HG02610 (cell line): ENCODE results near the gene ZNF654.
"Not testable (repeated sequence)": the region's sequence is repeated elsewhere in the genome, so short reads cannot be mapped to it uniquely, and the experiment has no call there.

Experiments
- ATAC-seq: cut with Tn5 transposase; IDR thresholded peaks from one replicate; pipeline ENCODE4 v1.9.1; 2021; ENCODE audit warnings: mild to moderate bottlenecking, moderate library complexity; ENCODE audit not compliant: unreplicated experiment

Gene ZNF654

GRCh38 chr3:88133711-88134263 lies 74.7 kb downstream of the ZNF654 start:
- no peak for ATAC-seq

GRCh38 chr3:88137836-88138235 lies 78.8 kb downstream of the ZNF654 start:
- ATAC-seq = no peak

- peak; percentile 29 for ATAC-seq
Observed at GRCh38 chr3:88141458-88142083, 82.5 kb downstream of the ZNF654 start.

DNA sequence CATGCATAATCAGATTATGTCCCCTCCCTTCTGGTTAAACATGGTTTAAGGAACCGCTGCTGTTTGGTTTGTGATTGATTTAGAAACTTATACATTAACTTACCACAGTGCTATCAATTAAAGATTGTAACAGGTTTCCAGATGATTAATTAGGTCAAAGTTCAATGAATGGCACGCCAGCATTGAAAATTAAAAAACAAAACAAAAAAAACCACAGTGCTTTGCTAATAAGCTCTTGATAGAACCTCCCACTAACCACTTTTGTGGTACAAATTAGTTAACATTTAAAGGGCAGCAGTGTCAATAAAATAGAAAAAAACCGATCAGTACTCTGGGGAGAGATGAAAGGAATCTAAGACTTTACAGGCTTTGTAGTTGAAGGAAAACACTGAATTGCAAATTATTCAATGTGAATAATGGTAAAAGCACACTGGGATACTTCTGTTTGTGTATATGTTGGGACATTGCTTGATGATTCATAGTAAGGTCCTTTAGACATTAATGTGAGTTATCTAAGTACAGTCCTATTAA lies 83.1 kb downstream of the ZNF654 start:
- ATAC-seq = peak; percentile 52

- ATAC-seq = no peak
Observed at GRCh38 chr3:88147261-88147660, 88.2 kb downstream of the ZNF654 start.

GRCh38 chr3:88148651-88149050 lies 89.6 kb downstream of the ZNF654 start:
- ATAC-seq = no peak

DNA sequence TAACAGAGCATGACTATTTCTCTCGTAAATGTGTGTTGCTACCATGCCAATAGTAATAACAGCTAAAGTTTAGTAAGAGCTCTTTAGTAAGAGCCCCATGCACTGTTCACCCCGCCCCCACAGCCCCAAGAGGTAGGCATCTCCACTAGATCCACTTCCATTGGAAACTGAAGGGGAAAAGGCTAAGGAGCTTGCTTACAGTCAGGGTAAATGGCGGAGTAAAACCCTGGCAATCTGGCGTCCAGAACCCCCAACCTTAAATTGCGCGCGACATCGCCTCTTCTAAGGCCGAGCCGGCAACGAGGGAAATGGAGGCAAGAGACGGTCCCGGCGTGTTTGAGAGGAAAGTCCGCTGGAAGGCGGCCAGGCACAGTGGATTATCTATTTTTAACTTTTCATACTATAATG lies 90.0 kb downstream of the ZNF654 start:
- ATAC-seq = peak; percentile 13

DNA sequence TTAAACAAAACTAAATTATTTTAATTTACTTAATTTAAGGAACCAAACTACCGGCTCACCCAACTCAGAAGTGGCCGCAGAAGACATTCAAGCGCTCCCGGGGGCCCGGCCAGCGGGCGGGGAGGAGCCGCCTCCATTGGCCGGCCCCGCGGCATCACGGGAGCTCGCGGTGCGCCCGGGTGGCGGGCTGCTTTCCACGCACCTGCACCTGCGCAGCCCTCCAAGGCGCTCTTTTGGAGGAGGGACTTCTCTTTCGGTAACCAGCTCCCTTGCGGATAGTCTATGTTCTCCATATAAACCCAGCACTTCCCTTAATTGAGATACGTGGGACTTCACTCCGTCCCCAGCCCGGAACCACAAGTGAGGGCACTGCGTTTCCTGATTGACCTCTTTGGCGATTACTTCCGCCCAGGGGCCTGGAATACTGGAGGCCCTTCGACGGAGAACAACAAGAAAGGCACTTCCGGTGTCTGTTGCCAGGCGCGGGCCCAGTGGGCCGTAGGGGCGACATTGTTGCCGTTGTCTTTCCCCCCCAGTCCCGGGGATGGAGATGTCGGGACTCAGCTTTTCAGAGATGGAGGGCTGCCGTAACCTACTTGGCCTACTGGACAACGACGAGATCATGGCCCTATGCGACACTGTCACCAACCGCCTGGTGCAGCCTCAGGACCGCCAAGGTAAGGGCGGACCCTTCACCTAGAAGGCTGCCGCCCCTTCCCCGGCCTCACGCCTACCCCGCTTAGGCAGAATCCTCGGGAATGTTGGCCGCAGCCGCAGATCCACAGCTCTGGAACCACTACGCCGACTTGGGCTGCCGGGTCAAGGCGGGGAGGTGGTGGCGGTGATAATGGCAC lies 90.7 kb downstream of the ZNF654 start, which contains the start of gene C3orf38:
Gene C3orf38 (plus strand): TSS at position 451 of the 854 bp plus-strand sequence. CDS start 94 bp downstream, at position 545.
- ATAC-seq = peak; percentile 78

DNA sequence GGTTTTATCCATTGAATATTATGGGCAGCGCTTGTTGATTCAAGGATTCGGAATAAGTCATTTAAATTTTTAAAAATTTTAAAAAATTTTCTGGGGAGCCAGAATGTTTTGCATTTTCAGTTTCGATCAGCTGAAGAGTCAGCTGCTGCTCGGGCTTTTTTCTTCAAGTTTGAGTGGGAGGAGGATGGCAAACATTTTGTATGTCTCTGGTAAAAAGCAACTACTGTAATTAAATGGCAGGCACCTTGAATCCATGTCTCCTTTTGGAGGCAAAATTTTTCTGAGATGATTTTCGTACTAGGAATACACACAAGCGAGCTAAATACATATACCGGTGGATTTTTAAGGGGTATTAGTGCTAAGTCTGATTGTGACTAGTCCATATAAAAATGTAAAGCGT lies 91.3 kb downstream of the ZNF654 start:
- peak; percentile 27 for ATAC-seq

- peak; percentile 15 for ATAC-seq
Observed at GRCh38 chr3:88150806-88151205, 91.8 kb downstream of the ZNF654 start.

DNA sequence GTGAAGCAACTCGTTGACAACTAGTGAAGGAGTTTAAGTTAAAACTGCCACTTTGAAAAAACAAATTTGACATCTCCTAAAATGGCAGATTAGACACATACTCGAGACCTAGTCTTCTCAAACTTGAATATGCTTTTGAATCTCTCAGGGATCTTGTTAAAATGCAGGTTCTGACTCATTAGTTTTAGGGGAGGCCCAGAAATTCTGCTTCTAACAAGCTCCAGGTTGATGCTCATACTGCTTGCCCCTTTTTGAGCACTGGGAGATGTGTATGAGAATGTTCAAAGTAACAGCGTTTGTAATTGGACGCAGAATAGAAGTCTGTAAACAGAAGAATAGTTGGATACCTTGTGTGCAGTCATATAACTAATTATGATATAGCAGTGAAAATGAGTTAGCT lies 92.3 kb downstream of the ZNF654 start:
- no peak for ATAC-seq

DNA sequence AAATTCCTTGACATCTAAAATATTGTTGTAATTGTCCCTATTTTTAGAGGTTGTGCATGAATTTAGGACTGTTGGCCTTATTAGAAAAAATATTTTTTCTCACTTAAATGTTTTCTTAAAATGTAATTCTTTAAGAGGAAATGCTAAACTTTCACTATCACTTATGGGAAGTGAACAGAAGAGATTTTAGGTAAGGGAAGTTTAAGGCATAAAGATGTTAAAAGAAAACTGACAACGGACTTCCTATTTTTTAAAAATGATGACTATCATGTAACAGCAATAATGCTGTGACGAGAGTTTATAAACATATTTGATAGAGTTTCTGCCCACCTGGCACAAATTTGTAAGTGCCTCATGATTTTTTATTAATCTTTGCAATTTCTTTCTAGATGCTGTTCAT lies 93.8 kb downstream of the ZNF654 start:
- no peak for ATAC-seq

GRCh38 chr3:88166419-88166971 lies 107.4 kb downstream of the ZNF654 start:
- ATAC-seq = no peak

DNA sequence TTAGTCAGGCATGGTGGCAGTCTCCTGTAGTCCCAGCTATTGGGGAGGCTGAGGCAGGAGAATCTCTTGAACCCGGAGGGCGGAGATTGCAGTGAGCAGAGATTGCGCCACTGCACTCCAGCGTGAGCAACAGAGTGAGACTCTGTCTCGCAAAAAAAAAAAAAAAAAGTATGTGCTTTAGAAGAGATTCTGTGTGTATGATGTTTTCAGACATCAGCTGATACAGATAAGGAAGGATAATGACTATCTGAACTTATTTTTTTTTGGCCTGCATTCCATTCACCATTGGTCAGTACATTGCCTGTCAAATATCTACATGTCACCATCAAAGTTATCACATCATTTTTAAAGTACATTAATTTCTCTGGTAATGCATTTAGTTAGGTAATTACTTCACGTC lies 108.1 kb downstream of the ZNF654 start:
- ATAC-seq = no peak

DNA sequence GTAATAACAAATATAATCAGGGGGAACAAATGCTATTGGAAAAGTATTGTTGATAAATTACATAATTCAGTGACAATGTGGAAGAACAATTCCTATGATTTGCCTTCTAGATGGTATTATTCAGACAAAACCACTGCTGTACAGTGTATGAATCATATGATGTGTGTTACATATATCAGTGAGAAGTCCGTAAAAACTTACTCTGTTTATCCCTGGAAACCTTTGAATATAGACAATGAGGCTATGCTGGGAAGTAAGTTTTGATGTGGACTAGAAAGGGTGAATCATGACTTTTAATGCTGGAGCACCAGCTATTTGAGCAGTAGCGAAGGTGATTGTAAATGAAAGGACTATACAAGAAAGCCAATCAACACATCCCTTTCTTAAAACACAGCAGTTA lies 108.6 kb downstream of the ZNF654 start:
- ATAC-seq = no peak

DNA sequence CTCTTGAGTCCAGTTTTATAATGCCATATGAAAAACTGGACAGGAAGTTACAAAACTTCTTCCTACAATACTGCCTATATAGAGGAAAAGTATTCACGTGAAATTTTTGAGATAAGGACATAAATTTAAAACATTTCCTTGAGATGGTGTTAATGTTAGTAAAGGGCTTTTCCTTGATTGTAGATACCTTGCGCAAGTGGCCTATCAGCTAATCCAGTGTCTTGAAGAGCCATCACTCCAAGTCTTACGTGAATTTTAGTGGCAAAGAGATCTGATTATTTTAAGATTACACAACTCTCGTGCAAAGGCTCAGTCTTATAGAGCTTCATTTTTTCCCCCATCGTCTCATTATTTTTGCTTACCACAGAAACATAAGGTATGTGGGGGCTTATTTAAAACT lies 109.1 kb downstream of the ZNF654 start:
- no peak for ATAC-seq

DNA sequence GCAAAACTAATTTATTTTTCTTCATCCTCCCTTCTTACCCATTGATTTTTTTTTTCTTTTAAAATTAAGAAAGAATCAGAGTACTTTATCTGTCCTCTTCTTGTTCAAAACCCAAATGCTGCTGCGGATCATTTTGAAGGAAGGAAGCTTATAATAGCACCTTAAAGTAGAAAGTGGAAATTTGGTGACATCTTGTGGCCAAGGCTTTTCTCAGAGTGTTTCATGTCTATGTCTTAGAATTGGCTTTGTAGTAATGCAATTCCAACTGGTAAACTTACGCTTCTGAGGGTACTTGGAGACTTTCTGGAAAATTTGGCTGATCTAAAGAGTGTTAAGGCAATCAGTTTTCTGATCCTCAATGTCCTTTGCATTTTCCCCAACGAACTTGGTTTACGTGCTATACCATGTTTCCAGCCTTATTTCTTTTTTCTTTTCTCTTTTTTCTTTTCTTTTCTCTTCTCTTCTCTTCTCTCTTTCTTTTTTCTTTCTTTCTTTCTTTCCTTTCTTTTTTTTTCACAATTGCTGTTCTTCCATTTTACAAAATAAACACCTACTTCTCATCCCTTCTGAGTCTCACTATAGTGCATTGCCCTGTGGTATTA lies 121.4 kb downstream of the ZNF654 start:
- ATAC-seq = peak; percentile 91

DNA sequence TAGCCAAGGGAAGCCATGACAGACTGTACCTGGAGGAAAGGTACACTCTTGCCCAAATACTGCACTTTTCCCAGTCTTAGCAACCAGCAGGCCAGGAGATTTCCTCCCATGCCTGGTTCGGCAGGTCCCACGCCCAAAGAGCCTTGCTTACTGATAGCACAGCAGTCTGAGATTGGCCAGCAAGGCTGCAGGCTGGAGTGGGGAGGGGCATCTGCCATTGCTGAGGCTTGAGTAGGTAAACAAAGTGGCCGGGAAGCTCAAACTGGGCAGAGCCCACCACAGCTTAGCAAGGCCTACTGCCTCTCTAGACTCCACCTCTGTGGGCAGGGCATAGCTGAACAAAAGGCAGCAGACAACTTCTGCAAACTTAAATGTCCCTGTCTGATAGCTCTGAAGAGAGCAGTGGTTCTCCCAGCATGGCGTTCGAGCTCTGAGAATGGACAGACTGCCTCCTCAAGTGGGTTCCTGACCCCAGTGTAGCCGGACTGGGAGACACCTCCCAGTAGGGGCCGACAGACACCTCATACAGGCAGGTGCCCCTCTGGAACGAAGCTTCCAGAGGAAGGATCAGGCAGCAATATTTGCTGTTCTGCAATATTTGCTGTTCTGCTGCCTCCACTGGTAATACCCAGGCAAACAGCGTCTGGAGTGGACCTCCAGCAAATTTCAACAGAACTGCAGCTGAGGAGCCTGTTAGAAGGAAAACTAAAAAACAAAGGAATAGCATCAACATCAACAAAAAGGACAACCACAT lies 123.3 kb downstream of the ZNF654 start:
- ATAC-seq = not testable (repeated sequence)

- no peak for ATAC-seq
Observed at GRCh38 chr3:88188436-88188835, 129.4 kb downstream of the ZNF654 start.

DNA sequence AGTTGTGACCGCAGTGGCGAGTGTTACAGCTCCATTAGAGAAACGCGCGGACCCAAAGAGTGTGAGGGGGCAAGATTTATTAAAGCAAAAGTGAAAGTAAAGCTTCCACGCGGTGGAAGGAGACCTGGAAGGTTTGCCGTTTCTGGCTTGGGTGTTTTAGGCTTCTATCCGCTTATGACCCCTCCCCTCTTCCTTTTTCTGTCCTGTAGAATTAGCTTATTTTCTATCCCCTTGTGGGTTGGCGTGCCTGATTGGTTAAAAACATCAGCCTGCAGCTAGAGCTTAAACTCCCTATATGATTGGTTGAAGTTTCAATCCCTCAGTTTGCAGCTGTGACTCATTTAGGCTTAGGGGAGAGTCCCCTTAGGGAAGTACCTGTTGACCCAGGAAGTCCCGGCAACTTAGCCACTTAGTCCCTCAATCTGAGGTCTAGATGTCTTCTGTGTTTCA lies 130.3 kb downstream of the ZNF654 start:
- peak; percentile 99 for ATAC-seq
